ENCODE data around the gene CEACAM4.
A peak's percentile ranks its signal among the peaks of the same experiment; 100 is the strongest.
"Not testable (repeated sequence)": the region's sequence is repeated elsewhere in the genome, so short reads cannot be mapped to it uniquely, and the experiment has no call there.

The CEACAM4 gene

GRCh38 chr19:41626877-41627276 lies at the start of gene CEACAM4:
CEACAM4 (minus strand) TSS chr19:41627074; CDS start chr19:41626963, 111 bp downstream.
- TF ChIP-seq, protein P1, sequence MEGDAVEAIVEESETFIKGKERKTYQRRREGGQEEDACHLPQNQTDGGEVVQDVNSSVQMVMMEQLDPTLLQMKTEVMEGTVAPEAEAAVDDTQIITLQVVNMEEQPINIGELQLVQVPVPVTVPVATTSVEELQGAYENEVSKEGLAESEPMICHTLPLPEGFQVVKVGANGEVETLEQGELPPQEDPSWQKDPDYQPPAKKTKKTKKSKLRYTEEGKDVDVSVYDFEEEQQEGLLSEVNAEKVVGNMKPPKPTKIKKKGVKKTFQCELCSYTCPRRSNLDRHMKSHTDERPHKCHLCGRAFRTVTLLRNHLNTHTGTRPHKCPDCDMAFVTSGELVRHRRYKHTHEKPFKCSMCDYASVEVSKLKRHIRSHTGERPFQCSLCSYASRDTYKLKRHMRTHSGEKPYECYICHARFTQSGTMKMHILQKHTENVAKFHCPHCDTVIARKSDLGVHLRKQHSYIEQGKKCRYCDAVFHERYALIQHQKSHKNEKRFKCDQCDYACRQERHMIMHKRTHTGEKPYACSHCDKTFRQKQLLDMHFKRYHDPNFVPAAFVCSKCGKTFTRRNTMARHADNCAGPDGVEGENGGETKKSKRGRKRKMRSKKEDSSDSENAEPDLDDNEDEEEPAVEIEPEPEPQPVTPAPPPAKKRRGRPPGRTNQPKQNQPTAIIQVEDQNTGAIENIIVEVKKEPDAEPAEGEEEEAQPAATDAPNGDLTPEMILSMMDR (IDR thresholded peaks at IDR 0.05) = peak; percentile 27
- H3K36me3 ChIP-seq = peaks cover 36% of the 10 kb centered on the region
- peak within 1 kb of the TSS; percentile 94 for H3K27ac ChIP-seq
- peaks cover 43 to 60% of the 10 kb centered on the region in 2 experiments for H3K4me1 ChIP-seq (ENCODE audit: control insufficient read depth in 1 of 2, insufficient read depth in 1 of 2, low read depth in 1 of 2, low read length in 1 of 2)
- H3K9me3 ChIP-seq = no peaks in the 10 kb centered on the region
- H3K4me3 ChIP-seq (ENCODE audit: low read depth in 1 of 2, low read length in 1 of 2) = peak within 1 kb of the TSS; percentile 89 to 98
- H3K27me3 ChIP-seq = no peaks in the 10 kb centered on the region

- Histone ChIP-seq H3K4me1 (ENCODE audit: control insufficient read depth in 1 of 2, insufficient read depth in 1 of 2, low read depth in 1 of 2, low read length in 1 of 2) (no peaks in the 10 kb centered on the region), H3K27me3 (peaks cover 93% of the 10 kb centered on the region), H3K36me3 (no peaks in the 10 kb centered on the region), H3K9me3 (no peaks in the 10 kb centered on the region), H3K27ac (no peak overlapping the region), H3K4me3 (ENCODE audit: low read depth in 1 of 2, low read length in 1 of 2) (no peak overlapping the region)
- TF ChIP-seq, protein P1 (IDR thresholded peaks at IDR 0.05) = no peak
Measured at GRCh38 chr19:41671486-41671885, 44.6 kb upstream of the CEACAM4 start.

DNA sequence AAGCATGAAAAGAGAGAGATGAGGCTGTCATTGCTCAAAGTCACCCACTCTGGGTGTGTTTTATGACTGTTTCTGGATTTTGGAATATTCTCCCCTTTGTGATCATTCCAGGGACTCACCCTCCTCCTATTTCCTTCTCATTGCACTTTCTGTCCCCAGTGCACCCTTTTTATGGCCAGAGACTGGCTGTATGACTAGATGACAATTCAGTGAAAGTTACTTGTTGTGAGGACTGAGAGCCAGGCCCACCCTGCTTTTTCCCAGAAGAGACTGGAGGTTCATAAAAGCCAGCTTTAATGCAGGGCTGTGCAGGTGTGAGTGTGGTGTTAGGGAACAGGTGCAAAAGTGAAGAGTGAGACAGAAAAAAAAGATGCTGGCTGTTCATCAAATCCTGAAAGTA lies 43.9 kb upstream of the CEACAM4 start:
- H3K36me3 ChIP-seq = no peaks in the 10 kb centered on the region
- TF ChIP-seq, protein P1 (IDR thresholded peaks at IDR 0.05) = no peak
- no peak overlapping the region for H3K27ac ChIP-seq

DNA sequence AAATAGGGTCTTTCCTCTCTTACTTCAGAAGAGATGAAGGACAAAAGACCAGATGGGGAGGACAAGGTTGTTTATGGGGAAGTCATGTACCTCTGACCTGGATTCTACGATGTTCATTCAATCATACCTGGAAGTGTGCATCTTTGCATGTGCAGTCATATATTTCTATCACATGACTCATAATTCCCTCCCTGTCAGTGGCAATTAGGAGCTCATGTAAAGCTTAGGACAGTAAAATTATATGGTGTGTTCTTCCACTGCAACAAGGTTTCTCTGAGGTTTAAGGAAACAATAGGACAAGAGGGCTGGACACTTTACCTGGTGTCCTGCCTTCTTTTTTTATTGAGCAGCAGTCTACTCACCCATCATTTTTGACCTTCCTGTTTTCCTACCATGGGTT lies 41.4 kb upstream of the CEACAM4 start:
- H3K4me1 ChIP-seq (ENCODE audit: control insufficient read depth in 1 of 2, insufficient read depth in 1 of 2, low read depth in 1 of 2, low read length in 1 of 2) = no peaks in the 10 kb centered on the region
- TF ChIP-seq, protein P1 (IDR thresholded peaks at IDR 0.05) = no peak
- no peaks in the 10 kb centered on the region for H3K36me3 ChIP-seq
- H3K4me3 ChIP-seq (ENCODE audit: low read depth in 1 of 2, low read length in 1 of 2) = no peak overlapping the region
- peaks cover 8% of the 10 kb centered on the region for H3K9me3 ChIP-seq
- peaks cover 82% of the 10 kb centered on the region for H3K27me3 ChIP-seq
- no peak overlapping the region for H3K27ac ChIP-seq

More for the DNA sequence above, 43.9 kb upstream of the CEACAM4 start:
- peaks cover 92% of the 10 kb centered on the region for H3K27me3 ChIP-seq
- peaks cover 7% of the 10 kb centered on the region for H3K9me3 ChIP-seq
- no peaks in the 10 kb centered on the region for H3K4me1 ChIP-seq (ENCODE audit: control insufficient read depth in 1 of 2, insufficient read depth in 1 of 2, low read depth in 1 of 2, low read length in 1 of 2)
- no peak overlapping the region for H3K4me3 ChIP-seq (ENCODE audit: low read depth in 1 of 2, low read length in 1 of 2)

DNA sequence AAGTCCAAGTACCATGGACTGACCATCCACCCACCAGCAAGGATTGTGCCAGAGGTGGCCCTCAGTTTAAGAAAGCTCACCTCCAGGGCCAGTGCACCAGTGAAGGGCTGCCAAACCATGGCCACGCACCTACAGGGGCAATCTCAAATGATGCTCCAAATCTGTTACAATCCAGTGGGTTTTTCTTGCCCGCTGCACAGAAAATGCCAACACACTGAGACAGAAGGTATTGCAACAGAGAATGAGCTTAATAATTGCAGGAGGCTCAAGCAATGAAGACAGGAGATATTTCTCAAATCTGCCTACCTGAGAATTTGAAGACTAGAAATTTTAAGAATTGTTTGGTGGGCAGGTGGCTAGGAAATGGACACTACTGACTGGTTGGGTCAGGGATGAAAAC lies 39.2 kb upstream of the CEACAM4 start:
- no peak overlapping the region for H3K4me3 ChIP-seq (ENCODE audit: low read depth in 1 of 2, low read length in 1 of 2)
- TF ChIP-seq, protein P1 (IDR thresholded peaks at IDR 0.05) = no peak
- no peaks in the 10 kb centered on the region for H3K4me1 ChIP-seq (ENCODE audit: control insufficient read depth in 1 of 2, insufficient read depth in 1 of 2, low read depth in 1 of 2, low read length in 1 of 2)
- H3K27ac ChIP-seq = no peak overlapping the region
- peaks cover 8% of the 10 kb centered on the region for H3K9me3 ChIP-seq
- no peaks in the 10 kb centered on the region for H3K36me3 ChIP-seq
- peaks cover 83% of the 10 kb centered on the region for H3K27me3 ChIP-seq

DNA sequence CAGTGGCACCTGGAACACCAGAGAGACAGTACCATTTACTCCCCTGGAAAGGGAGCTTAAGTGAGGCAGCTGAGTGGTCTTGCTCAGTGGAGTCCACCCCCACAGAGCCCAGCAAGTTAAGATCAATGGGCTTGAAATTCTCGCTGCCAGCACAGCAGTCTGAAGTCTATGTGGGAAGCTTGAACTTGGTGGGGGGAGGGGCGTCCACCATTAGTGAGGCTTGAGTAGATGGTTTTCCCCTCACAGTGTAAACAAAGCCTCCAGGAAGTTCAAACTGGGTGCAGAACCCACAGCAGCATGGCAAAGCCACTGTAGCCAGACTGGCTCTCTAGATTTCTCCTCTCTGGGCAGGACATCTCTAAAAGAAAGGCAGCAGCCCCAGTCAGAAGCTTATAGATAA lies 30.3 kb upstream of the CEACAM4 start:
- Histone ChIP-seq H3K9me3 (no peaks in the 10 kb centered on the region), H3K36me3 (no peaks in the 10 kb centered on the region), H3K4me1 (ENCODE audit: control insufficient read depth in 1 of 2, insufficient read depth in 1 of 2, low read depth in 1 of 2, low read length in 1 of 2) (no peaks in the 10 kb centered on the region), H3K4me3 (ENCODE audit: low read depth in 1 of 2, low read length in 1 of 2) (no peak overlapping the region), H3K27me3 (peaks cover 100% of the 10 kb centered on the region), H3K27ac (no peak overlapping the region)
- TF ChIP-seq, protein P1 (IDR thresholded peaks at IDR 0.05) = no peak

DNA sequence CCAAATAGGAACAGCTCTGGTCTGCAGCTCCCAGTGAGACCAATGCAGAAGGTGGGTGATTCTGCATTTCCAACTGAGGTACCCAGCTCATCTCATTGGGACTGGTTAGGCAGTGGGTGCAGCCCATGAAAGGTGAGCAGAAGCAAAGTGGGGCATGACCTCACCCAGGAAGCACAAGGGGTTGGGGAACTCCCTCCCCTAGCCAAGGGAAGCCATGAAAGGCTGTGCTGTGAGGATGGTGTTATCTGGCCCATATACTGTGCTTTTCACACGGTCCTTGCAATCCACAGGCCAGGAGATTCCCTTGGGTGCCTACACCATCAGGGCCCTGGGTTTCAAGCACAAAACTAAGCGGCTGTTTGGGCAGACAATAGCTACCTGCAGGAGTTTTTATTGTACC lies 29.9 kb upstream of the CEACAM4 start:
- H3K27ac ChIP-seq = not testable (repeated sequence)

More for the DNA sequence above, 29.9 kb upstream of the CEACAM4 start:
- H3K4me3 ChIP-seq (ENCODE audit: low read depth in 1 of 2, low read length in 1 of 2); H3K36me3 ChIP-seq; H3K9me3 ChIP-seq; H3K4me1 ChIP-seq (ENCODE audit: control insufficient read depth in 1 of 2, insufficient read depth in 1 of 2, low read depth in 1 of 2, low read length in 1 of 2): not testable (repeated sequence)
- H3K27me3 ChIP-seq = peaks cover 100% of the 10 kb centered on the region
